NCI-H2171 (cell line): ENCODE measurements around the gene DOCK6.

Source experiments
- DNase-seq: peaks from one replicate; lab custom pipeline; 2025; lab: John Stamatoyannopoulos, UW

Gene DOCK6

DNA sequence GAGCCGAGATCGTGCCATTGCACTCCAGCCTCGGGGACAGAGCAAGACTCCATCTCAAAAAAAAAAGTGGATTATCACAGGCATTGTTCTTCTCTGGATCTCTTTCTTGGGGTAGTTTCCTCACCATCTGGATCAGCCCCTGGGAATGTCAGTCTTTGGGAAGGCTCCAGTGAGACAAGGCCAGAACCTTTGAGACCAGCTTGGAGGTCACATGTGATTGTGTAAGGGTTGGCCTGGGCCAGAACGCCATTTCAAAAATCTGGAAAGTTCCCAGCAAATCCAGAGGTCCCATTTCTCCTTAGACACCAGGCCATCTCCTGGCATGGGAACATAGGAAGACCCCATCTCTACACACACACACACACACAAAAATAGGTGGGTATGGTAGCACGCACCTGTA, 37.2 kb downstream of the DOCK6 start:
- DNase-seq, result no peak

- no peak for DNase-seq
Observed at GRCh38 chr19:11224429-11224828, 37.9 kb downstream of the DOCK6 start.

- no peak for DNase-seq
Observed at GRCh38 chr19:11223200-11223599, 39.1 kb downstream of the DOCK6 start.

DNA sequence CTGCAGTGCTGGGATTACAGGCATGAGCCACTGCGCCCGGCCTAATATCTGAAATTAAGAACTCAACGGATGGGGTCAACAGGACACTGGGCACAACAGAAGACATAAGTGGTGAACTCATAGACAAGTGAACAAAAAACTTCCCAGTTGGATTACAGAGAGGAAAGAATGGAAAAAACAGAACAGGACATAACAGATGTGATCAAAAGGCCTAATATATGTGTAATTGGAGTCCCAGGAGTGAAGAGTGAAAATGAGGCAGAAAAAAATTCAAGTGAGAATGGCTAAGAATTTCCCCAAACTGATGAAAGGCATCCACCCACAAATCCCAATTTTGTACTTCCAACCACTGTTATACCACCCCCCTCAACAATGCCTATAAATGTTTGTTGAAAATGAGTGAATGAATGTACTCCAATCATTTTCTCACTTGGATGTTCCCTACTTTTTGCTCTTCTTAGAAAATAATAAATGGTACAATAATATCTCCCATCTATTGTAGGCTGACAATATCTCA, 41.2 kb downstream of the DOCK6 start:
- DNase-seq, result no peak

DNA sequence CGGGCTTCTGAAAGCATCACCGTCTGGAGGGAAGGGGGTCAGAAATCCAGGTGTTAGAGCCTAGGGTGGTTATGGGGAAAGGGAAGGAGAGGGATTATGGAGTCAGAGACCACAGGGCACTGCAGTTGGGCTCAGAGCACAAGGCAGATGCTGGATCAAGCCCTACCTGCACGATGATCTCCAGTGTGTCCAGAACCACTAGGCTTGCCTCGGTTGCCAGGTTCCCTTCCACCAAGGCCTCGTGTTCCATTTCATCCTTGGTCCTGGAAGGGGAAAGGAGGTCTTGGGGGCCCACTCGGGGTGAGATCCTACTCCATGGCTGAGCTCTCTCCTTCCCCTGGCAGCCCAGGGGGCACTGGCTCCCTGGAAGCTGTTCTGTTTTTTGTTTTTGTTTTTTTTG, 47.9 kb downstream of the DOCK6 start:
- DNase-seq, result no peak

DNA sequence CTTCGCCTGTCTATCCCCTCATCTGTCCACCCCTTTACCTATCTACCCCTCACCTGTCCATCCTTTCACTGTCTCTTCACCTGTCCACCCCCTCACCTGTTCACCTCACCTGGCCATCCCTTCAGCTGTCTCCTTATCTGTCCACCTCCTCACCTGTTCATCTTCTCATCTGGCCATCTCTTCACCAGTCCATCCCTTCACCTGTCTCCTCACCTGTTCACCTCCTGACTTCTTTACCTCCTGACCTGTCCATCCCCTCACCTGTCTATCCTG, 51.7 kb downstream of the DOCK6 start:
- no peak for DNase-seq

- no peak for DNase-seq
Observed at GRCh38 chr19:11209839-11210655, 52.3 kb downstream of the DOCK6 start.

- no peak for DNase-seq
Observed at GRCh38 chr19:11208561-11209471, 53.5 kb downstream of the DOCK6 start.

- no peak for DNase-seq
Observed at GRCh38 chr19:11205939-11206570, 56.3 kb downstream of the DOCK6 start.

GRCh38 chr19:11204943-11205349, 57.4 kb downstream of the DOCK6 start:
- DNase-seq, result peak; percentile 78

- DNase-seq, result no peak
Observed at GRCh38 chr19:11204076-11204602, 58.2 kb downstream of the DOCK6 start.

- DNase-seq, result no peak
Observed at GRCh38 chr19:11203194-11204075, 58.9 kb downstream of the DOCK6 start.

DNA sequence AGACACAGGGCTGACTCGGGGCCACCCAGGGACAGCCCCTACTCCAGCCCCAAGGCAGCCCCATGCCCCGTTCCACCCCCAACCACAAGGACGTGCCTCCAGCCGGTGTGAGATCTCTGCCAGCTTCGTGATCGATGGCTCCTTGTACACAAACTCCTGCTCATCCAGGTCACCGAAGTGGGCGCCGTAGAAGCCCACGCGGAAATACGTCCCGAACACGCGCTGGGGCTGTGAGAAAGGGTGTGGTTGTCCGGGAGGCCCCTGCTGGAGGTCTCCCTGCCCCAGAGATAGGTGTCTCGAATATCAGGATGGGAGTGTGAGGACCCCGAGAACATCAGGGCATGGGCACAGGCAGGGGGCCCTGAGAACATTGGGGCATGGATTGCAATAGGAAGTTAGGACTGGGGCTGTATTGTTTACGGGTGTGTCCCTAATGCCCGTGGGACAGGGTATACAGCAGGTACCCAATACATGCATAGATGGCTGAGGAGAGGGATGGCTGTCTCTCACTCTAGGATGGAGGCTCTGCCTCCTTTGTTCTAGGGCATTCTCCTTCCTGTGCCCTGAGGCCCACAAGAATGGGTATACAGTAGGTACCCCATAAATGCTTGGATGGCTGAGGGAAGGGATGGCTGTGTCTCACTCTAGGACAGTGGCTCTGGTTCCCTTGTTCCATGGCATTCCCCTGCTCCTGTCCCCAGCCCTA, 59.7 kb downstream of the DOCK6 start:
- no peak for DNase-seq

- DNase-seq, result no peak
Observed at GRCh38 chr19:11201791-11202190, 60.5 kb downstream of the DOCK6 start.

DNA sequence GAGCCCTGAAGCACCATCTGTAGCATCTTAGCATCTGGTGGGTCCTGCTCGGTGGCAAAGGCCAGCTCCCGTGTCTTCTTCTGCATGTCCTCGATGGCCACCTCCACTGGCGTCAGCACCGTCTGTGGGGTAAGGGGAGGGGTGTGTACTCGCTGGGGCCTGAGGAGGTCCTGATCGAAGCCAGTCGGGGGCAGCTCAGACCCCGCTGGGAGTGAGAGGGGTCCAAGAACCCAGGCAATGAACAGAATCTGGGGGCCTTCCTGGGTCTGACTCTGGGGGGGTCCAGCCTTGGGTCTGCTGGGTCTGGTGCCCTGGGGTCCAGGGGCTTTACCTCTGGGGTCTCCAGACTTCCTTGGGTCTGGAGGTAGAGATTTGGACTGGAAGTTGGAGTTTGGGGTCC, 61.4 kb downstream of the DOCK6 start:
- no peak for DNase-seq

DNA sequence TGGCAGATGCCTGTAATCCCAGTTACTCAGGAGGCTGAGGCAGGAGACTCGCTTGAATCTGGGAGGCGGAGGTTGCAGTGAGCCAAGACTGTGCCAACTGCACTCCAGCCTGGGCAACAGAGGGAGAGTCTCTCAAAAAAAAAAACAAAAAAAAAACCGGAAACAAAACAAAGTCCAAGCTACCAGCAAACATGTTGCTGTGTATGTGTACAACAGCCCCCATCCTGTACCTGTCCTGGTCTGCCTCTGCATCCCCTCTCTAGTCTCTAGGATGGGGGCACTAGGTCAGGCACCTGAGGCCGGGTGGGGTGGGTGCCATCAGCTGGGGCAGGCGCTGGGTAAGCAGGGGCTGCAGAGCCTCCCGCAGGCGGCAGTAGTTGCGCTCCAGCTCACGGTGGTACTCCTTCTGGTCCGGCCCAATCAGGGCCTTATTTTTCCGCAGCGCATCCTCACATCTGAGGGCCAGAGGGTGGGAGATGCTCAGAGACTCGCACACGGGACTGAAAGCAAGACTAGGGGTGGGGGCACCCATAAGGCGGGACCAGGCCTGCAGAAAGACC, 62.2 kb downstream of the DOCK6 start:
- DNase-seq, result no peak

DNA sequence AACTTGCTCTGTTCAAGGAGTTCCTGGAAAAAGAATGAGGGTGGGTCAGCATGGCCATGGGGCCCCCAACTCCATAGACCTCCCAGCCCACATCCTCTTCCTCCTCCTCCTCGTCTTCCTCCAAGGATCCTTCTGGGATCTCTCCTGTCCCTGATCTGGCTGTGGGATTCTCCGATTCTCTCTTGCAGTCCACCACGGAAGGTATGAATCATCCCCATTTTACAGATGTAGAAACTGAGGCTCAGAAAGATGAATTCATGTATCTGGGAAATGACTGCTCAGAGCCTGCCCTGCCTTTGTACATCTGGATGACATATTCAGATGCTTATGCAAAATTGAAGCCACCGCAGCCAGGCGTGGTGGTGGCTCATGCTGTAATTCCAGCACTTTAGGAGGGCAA, 62.8 kb downstream of the DOCK6 start:
- no peak for DNase-seq

DNA sequence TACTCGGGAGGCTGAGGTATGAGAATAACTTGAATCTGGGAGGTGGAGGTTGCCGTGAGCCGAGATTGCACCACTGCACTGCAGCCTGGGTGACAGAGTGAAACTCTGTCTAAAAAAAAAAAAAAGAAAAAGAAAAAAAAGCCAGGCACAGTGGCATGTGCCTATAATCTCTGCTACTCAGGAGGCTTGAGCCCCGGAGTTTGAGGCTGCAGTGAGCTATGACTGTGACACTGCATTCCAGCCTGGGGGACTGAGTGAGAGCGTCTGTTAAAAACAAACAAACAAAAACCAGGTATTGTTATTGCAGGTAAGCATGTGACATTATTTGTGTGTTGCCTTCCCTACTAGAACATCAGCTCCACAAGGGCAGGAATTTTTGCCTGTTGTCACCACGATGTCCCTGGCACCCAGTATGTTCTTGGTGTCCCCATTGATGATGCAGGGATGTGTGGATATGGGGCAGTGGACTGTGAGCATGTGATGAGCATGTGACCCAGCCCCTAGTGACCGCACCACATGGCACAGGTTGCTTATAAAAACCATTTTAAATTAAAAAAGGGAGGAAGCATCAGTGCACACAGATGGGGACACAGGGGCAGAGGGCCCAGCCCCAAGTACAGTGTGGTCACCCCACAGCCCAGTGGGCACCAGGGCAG, 63.4 kb downstream of the DOCK6 start:
- no peak for DNase-seq

DNA sequence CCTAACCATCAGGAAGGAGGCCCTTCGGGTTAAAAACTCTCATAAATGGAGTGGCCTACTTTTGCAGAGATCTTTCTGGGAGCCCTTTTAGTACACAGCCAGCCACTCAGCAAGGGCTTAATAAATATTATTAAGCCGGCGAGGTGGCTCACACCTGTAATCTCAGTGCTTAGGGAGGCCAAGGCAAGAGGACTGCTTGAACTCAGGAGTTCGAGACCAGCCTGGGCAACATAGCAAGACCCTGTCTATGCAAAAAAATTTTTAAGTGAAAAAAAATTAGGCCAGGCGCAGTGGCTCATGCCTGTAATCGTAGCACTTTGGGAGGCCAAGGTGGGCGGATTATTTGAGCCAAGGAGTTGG, 64.2 kb downstream of the DOCK6 start:
- DNase-seq, result no peak
